GM10248 (cell line): Measurements from ENCODE around the gene CCN5.

Experiments
- CTCF ChIA-PET: fragments of 300-600 bp; sonication (Branson Sonifier 250); formaldehyde crosslinking; extraction: SDS; loops from one replicate; lab custom pipeline; 2021; ENCODE audit warnings: antibody characterized with exemption; lab: Yijun Ruan, JAX
- POLR2A ChIA-PET: fragments of 350-650 bp; sonication (Branson Sonifier 250); formaldehyde crosslinking; extraction: SDS; loops from one replicate; lab custom pipeline; 2020; ENCODE audit warnings: antibody characterized with exemption; lab: Yijun Ruan, JAX
- DNase-seq: peaks from one replicate; pipeline ENCODE4 v3.0.0; 2012; ENCODE audit errors: extremely low spot score
- CTCF ChIP-seq: IDR thresholded peaks from 2 replicates; pipeline ENCODE4 v1.5.1; 2012; ENCODE audit warnings: mild to moderate bottlenecking, low read depth; ENCODE audit errors: extremely low read depth, missing control alignments, control extremely low read depth

The CCN5 gene

GRCh38 chr20:44772636-44773035 is 57.5 kb downstream of the CCN5 start:
- ChIA-PET POLR2A (no interaction called here), CTCF (no interaction called here)
- no peak for DNase-seq
- TF ChIP-seq CTCF = no peak

GRCh38 chr20:44773070-44773829 is 58.1 kb downstream of the CCN5 start:
- no peak for TF ChIP-seq CTCF
- POLR2A ChIA-PET = no interaction called here
- DNase-seq = no peak
- CTCF ChIA-PET = no interaction called here

- no peak for DNase-seq
- ChIA-PET CTCF (interaction anchor here (1.1 to 1.2 kb wide), 3 partner anchors 20 to 92 kb away, joined by 3 read pairs; no protein-coding TSS in a partner anchor), POLR2A (no interaction called here)
- no peak for TF ChIP-seq CTCF
Observed at GRCh38 chr20:44776980-44777379, 61.8 kb downstream of the CCN5 start.
